ENCODE data around the gene ZC2HC1B.

The ZC2HC1B gene

GRCh38 chr6:143880412-143880811 lies 16.1 kb downstream of the ZC2HC1B start:
- Histone ChIP-seq H3K27ac (replicated peaks) (no peak overlapping the region), H3K4me3 (replicated peaks; ENCODE audit: insufficient read depth, low read length) (no peak overlapping the region), H3K27me3 (ENCODE audit: insufficient read depth, poor library complexity, severe bottlenecking) (no peaks in the 10 kb centered on the region)
- DNase-seq (ENCODE audit: low read depth in 1 of 2, low spot score in 1 of 2) = no peak
- TF ChIP-seq GABPA (IDR thresholded peaks at IDR 0.05; ENCODE audit: low read depth) (no peak), SPI1 (IDR thresholded peaks at IDR 0.05; ENCODE audit: borderline replicate concordance, low read depth) (no peak), POLR2AphosphoS5 (IDR thresholded peaks at IDR 0.05; ENCODE audit: low read depth) (no peak), REST (IDR thresholded peaks at IDR 0.05; ENCODE audit: insufficient replicate concordance, low read depth) (no peak)
- TF ChIP-seq, protein P1, sequence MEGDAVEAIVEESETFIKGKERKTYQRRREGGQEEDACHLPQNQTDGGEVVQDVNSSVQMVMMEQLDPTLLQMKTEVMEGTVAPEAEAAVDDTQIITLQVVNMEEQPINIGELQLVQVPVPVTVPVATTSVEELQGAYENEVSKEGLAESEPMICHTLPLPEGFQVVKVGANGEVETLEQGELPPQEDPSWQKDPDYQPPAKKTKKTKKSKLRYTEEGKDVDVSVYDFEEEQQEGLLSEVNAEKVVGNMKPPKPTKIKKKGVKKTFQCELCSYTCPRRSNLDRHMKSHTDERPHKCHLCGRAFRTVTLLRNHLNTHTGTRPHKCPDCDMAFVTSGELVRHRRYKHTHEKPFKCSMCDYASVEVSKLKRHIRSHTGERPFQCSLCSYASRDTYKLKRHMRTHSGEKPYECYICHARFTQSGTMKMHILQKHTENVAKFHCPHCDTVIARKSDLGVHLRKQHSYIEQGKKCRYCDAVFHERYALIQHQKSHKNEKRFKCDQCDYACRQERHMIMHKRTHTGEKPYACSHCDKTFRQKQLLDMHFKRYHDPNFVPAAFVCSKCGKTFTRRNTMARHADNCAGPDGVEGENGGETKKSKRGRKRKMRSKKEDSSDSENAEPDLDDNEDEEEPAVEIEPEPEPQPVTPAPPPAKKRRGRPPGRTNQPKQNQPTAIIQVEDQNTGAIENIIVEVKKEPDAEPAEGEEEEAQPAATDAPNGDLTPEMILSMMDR (IDR thresholded peaks at IDR 0.05; ENCODE audit: insufficient read depth, low read length) = no peak

DNA sequence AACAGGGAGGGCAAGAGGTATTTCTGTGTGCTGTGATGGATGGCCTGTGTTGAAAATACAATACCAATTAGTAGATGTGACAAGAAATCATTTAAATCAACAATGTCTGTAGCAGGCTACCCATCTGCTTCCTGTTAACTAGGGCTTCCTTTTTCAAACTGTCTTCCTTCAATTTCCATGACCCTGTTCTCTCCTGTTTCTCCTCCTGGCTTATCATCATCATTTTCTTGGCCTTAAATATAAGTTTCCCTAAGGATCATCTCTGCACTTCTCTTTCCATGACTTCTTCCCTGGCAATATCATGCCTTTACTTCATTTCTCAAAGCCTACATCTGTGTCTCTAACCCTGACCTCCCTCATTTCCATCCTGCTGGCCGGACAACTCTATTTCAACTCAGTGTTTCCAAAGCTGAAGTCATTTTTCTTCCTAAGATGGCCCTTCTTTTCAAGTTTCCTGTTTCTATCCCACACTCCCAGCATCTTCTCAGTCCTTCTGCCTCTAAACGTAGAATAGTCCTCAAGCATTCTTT lies 18.2 kb downstream of the ZC2HC1B start:
- DNase-seq (ENCODE audit: low read depth in 1 of 2, low spot score in 1 of 2) = no peak
- Histone ChIP-seq H3K4me3 (replicated peaks; ENCODE audit: insufficient read depth, low read length) (no peak overlapping the region), H3K27me3 (ENCODE audit: insufficient read depth, poor library complexity, severe bottlenecking) (no peaks in the 10 kb centered on the region), H3K27ac (replicated peaks) (no peak overlapping the region)
- TF ChIP-seq SPI1 (IDR thresholded peaks at IDR 0.05; ENCODE audit: borderline replicate concordance, low read depth) = no peak
- no peak for TF ChIP-seq GABPA (IDR thresholded peaks at IDR 0.05; ENCODE audit: low read depth)
- no peak for TF ChIP-seq REST (IDR thresholded peaks at IDR 0.05; ENCODE audit: insufficient replicate concordance, low read depth)
- no peak for TF ChIP-seq POLR2AphosphoS5 (IDR thresholded peaks at IDR 0.05; ENCODE audit: low read depth)
- TF ChIP-seq, protein P1 (IDR thresholded peaks at IDR 0.05; ENCODE audit: insufficient read depth, low read length) = no peak

- Histone ChIP-seq H3K27ac (replicated peaks) (no peak overlapping the region), H3K4me3 (replicated peaks; ENCODE audit: insufficient read depth, low read length) (no peak overlapping the region), H3K27me3 (ENCODE audit: insufficient read depth, poor library complexity, severe bottlenecking) (no peaks in the 10 kb centered on the region)
- TF ChIP-seq, protein P1 (IDR thresholded peaks at IDR 0.05; ENCODE audit: insufficient read depth, low read length) = no peak
- TF ChIP-seq POLR2AphosphoS5 (IDR thresholded peaks at IDR 0.05; ENCODE audit: low read depth) (no peak), REST (IDR thresholded peaks at IDR 0.05; ENCODE audit: insufficient replicate concordance, low read depth) (no peak), GABPA (IDR thresholded peaks at IDR 0.05; ENCODE audit: low read depth) (no peak), SPI1 (IDR thresholded peaks at IDR 0.05; ENCODE audit: borderline replicate concordance, low read depth) (no peak)
- no peak for DNase-seq (ENCODE audit: low read depth in 1 of 2, low spot score in 1 of 2)
These were observed 20.1 kb downstream of the ZC2HC1B start for GRCh38 chr6:143884216-143884900.
